Ovary (tissue), 9 donors: ENCODE measurements around the gene LRP1. TPM values are rescaled to one million over a fixed set of nuclear protein-coding genes. Genes with fewer than 3 reads are reported as not detected.

ENCODE experiments used
- DNase-seq, 5 donors: peaks; one replicate each; pipeline ENCODE4 v3.0.0-alpha.2; 2019 to 2020
- H3K27ac ChIP-seq, 2 donors: fragments of 200-600 bp; one replicate each; pipeline versions ENCODE4 v1.5.1 to v1.8.0; 2019 to 2022
- H3K27me3 ChIP-seq: fragments of 200-600 bp; one replicate; pipeline ENCODE4 v1.8.0; 2022
- H3K36me3 ChIP-seq: fragments of 200-600 bp; sonication (generic); one replicate; pipeline ENCODE4 v1.5.1; 2019
- H3K4me1 ChIP-seq: one replicate; pipeline ENCODE4 v1.8.1; 2013; ENCODE audit warnings: mild to moderate bottlenecking, moderate library complexity; ENCODE audit not compliant: insufficient read depth
- H3K4me3 ChIP-seq: fragments of 200-600 bp; sonication (generic); one replicate; pipeline ENCODE4 v1.5.1; 2017
- H3K9me3 ChIP-seq, 2 donors: fragments of 200-600 bp in 1 of 2; sonication (generic) in 1 of 2; one replicate each; pipeline versions ENCODE4 v1.5.1 to v1.8.1; 2013 to 2019; ENCODE audit warnings: mild to moderate bottlenecking in 1 of 2, moderate library complexity in 1 of 2
- CTCF ChIP-seq, 3 donors: fragments of 450-650 bp in 2 of 3; fragments of 200-600 bp in 1 of 3; IDR thresholded peaks; one replicate each; pipeline versions ENCODE4 v1.5.1 to v1.8.0; 2016 to 2022; ENCODE audit warnings: antibody characterized with exemption in 3 of 3, mild to moderate bottlenecking in 1 of 3
- EP300 ChIP-seq: sonication (generic); formaldehyde crosslinking; IDR thresholded peaks from one replicate; pipeline ENCODE4 v1.6.1; 2017; ENCODE audit warnings: antibody characterized with exemption
- POLR2A ChIP-seq: fragments of 450-650 bp; IDR thresholded peaks from one replicate; pipeline ENCODE4 v1.6.1; 2017; ENCODE audit warnings: antibody characterized with exemption, mild to moderate bottlenecking, moderate library complexity
- WGBS, 3 donors: extraction: QIAGEN DNeasy Blood & Tissue Kit in 1 of 3; methylation state at CpG; one replicate each; pipeline versions ENCODE4 v1.1.5 to v1.1.7; 2013 to 2017; 5-methylcytosine and 5-hydroxymethylcytosine counted together
- intact Hi-C, 4 donors: fragments of 100-400 bp; cut with DNase I; formaldehyde crosslinking; loops; one replicate each; pipeline versions ENCODE4 v1.11.0 to v1.15.1; 2022 to 2023
- polyA plus RNA-seq, 2 donors: library from polyadenylated mRNA; stranded (reverse); fragments of 200-250 nt in 1 of 2; fragments of 350-450 nt in 1 of 2; fragmentation: Illumina TruSeq in 1 of 2; extraction: RNeasy Lipid Tissue Mini Kit (QIAGEN cat#74804) in 1 of 2; gene quantifications; one replicate each; pipeline ENCODE4 v1.2.3, GENCODE V29; 2013 to 2014
- total RNA-seq, 7 donors: library from RNA; depleted of rRNA in 2 of 7; stranded (reverse); fragments of >200 nt in 2 of 7; fragmentation: NEBNext Ultra II Directional in 3 of 7; extraction: Animal tissue kit (Norgen Biotek cat#: 25700) in 3 of 7; gene quantifications; one replicate each; pipeline versions ENCODE4 v1.1.0 to v1.2.4, GENCODE V29; 2016 to 2023
- donor health status: DM: no; HTN: no; CAD: no; lungs with moderate emphysema.
- donor health status: DM: no; HTN: no; CAD: no.
- donor health status: Bipolar disorder and iron deficiency.
- donor health status: DM: yes; HTN: yes; CAD: no.
- donor health status: DM: no; HTN: no; CAD: no.
- donor health status: DM: yes; HTN: yes; CAD: no.

LRP1 gene
- total and polyA plus RNA-seq, 9 donors: 76.4 to 640 (median 323) TPM

- intact Hi-C loops: loop anchor here in 2 of 4 donors (2.0 kb wide), 2 partner anchors 19 to 23 kb away; partner anchors contain the start of gene STAT6 (in 1 of the 2)
These were observed 40.5 kb upstream of the LRP1 start for GRCh38 chr12:57087691-57088353.

GRCh38 chr12:57088354-57089270 lies 39.7 kb upstream of the LRP1 start, which contains the start of gene NAB2:
TSS of gene NAB2 (plus strand) at chr12:57089114. CDS start at chr12:57089272, 158 bp downstream.
- Histone ChIP-seq H3K4me3 (peak within 1 kb of the TSS; percentile 67), H3K27ac (peak within 1 kb of the TSS; percentile 93 to 99), H3K27me3 (no peaks in the 10 kb centered on the region), H3K9me3 (no peaks in the 10 kb centered on the region), H3K36me3 (no peaks in the 10 kb centered on the region), H3K4me1 (peaks cover 20% of the 10 kb centered on the region)
- TF ChIP-seq CTCF (IDR thresholded peaks at IDR 0.05) (peak in 2 of 3 donors; percentile 9 to 22), POLR2A (peak; percentile 88), EP300 (peak; percentile 60)
- DNase-seq: peak; percentile 92 to 96 (median 95)
- WGBS, 3 donors: 0 to 1% (median 0%) methylated on average over 61 to 91 of the region's 91 CpGs
- intact Hi-C loops: loop anchor here in 2 of 4 donors (2.0 kb wide), 2 partner anchors 18 to 22 kb away; partner anchors contain the start of gene STAT6 (in 1 of the 2)

More at GRCh38 chr12:57087691-57088353, 40.5 kb upstream of the LRP1 start:
- H3K36me3 ChIP-seq: no peaks in the 10 kb centered on the region
- no peak for TF ChIP-seq EP300
- peak; percentile 35 for TF ChIP-seq POLR2A
- no peak for TF ChIP-seq CTCF (IDR thresholded peaks at IDR 0.05)
- WGBS, 3 donors: 0 to 1% (median 0%) methylated on average over 28 to 37 of the region's 37 CpGs
- H3K4me1 ChIP-seq: peaks cover 14% of the 10 kb centered on the region
- H3K27me3 ChIP-seq: no peaks in the 10 kb centered on the region
- DNase-seq: peak; percentile 93 to 95 (median 94)
- H3K4me3 ChIP-seq: peak overlapping the region; percentile 67
- H3K9me3 ChIP-seq: no peaks in the 10 kb centered on the region
- H3K27ac ChIP-seq: peak overlapping the region; percentile 93 to 99

- no peaks in the 10 kb centered on the region for H3K36me3 ChIP-seq
- WGBS, 3 donors: 0 to 1% (median 0%) methylated on average over 45 of the region's 45 CpGs
- intact Hi-C loops: loop anchor here in 2 of 4 donors (2.0 kb wide), 2 partner anchors 17 to 21 kb away; partner anchors contain the start of gene STAT6 (in 1 of the 2)
- H3K27ac ChIP-seq: peak overlapping the region; percentile 93 to 99
- H3K4me1 ChIP-seq: peaks cover 26% of the 10 kb centered on the region
- no peak for TF ChIP-seq CTCF (IDR thresholded peaks at IDR 0.05)
- TF ChIP-seq EP300: no peak
- TF ChIP-seq POLR2A: no peak
- H3K27me3 ChIP-seq: no peaks in the 10 kb centered on the region
- peak overlapping the region; percentile 67 for H3K4me3 ChIP-seq
- peak; percentile 80 to 87 (median 81) for DNase-seq
- no peaks in the 10 kb centered on the region for H3K9me3 ChIP-seq
These were observed 38.7 kb upstream of the LRP1 start for GRCh38 chr12:57089271-57090245.
